Stimulated activated CD8-positive, alpha-beta memory T cell treated with anti-CD3 and anti-CD28 coated beads, Interleukin-12 subunit alpha, Interleukin-12 subunit beta, amount 100 ng/mL, for 24 hours (primary cell): ENCODE measurements around the gene MGAT5.

ENCODE experiments used
- DNase-seq: peaks from one replicate; pipeline ENCODE4 v3.0.0-alpha.2; 2020; ENCODE audit errors: extremely low read depth

Gene MGAT5

GRCh38 chr2:134231965-134232340, 21.9 kb upstream of the MGAT5 start:
- DNase-seq = no peak

- no peak for DNase-seq
Measured at GRCh38 chr2:134232461-134232860, 21.4 kb upstream of the MGAT5 start.

- DNase-seq = no peak
Measured at GRCh38 chr2:134232868-134233727, 20.8 kb upstream of the MGAT5 start.

GRCh38 chr2:134233728-134234136, 20.1 kb upstream of the MGAT5 start:
- no peak for DNase-seq

- no peak for DNase-seq
Measured at GRCh38 chr2:134234535-134234934, 19.3 kb upstream of the MGAT5 start.

GRCh38 chr2:134235510-134236144, 18.2 kb upstream of the MGAT5 start:
- DNase-seq = no peak

- DNase-seq = no peak
Measured at GRCh38 chr2:134238371-134238770, 15.5 kb upstream of the MGAT5 start.

GRCh38 chr2:134240061-134240460, 13.8 kb upstream of the MGAT5 start:
- no peak for DNase-seq

GRCh38 chr2:134241911-134242310, 12.0 kb upstream of the MGAT5 start:
- no peak for DNase-seq

GRCh38 chr2:134243244-134243643, 10.6 kb upstream of the MGAT5 start:
- no peak for DNase-seq

GRCh38 chr2:134244086-134244485, 9.8 kb upstream of the MGAT5 start:
- no peak for DNase-seq

GRCh38 chr2:134244587-134244986, 9.3 kb upstream of the MGAT5 start:
- DNase-seq = no peak

- peak; percentile 47 for DNase-seq
Measured at GRCh38 chr2:134245340-134245984, 8.4 kb upstream of the MGAT5 start.

GRCh38 chr2:134246154-134246874, 7.6 kb upstream of the MGAT5 start:
- no peak for DNase-seq

GRCh38 chr2:134247679-134248078, 6.2 kb upstream of the MGAT5 start:
- DNase-seq = no peak

- no peak for DNase-seq
Measured at GRCh38 chr2:134248913-134249312, 5.0 kb upstream of the MGAT5 start.

GRCh38 chr2:134249755-134250154, 4.1 kb upstream of the MGAT5 start:
- DNase-seq = no peak

GRCh38 chr2:134250840-134251461, 2.9 kb upstream of the MGAT5 start:
- DNase-seq = no peak

GRCh38 chr2:134252092-134252750, 1.7 kb upstream of the MGAT5 start:
- DNase-seq = no peak

- DNase-seq = no peak
Measured at GRCh38 chr2:134253117-134253704, 661 bp upstream of the MGAT5 start.

GRCh38 chr2:134254824-134255223, 952 bp downstream of the MGAT5 start:
- DNase-seq = no peak
